ENCODE measurements around the gene MSH5. TPM values are rescaled to one million over a fixed set of nuclear protein-coding genes. Genes with fewer than 3 reads are reported as not detected.

MSH5 gene
- total and polyA plus RNA-seq, 5 donors from 2014 or later: 1.2 to 17.4 (median 1.4) TPM

- Mint-ChIP-seq H3K27me3 (no peaks in the 10 kb centered on the region), H3K4me3 (peak overlapping the region; percentile 97 to 99 (median 98)), H3K4me1 (peaks cover 18 to 89% (median 53%) of the 10 kb centered on the region in 4 donors), H3K36me3 (peaks cover 18% of the 10 kb centered on the region), H3K27ac (peak overlapping the region; percentile 89 to 95 (median 94)), H3K9me3 (no peaks in the 10 kb centered on the region)
- Histone ChIP-seq H3K27me3 (ENCODE audit: control insufficient read depth, insufficient read depth, low read length) (no peaks in the 10 kb centered on the region), H3K27ac (ENCODE audit: insufficient read depth, low read length, poor library complexity, severe bottlenecking) (peak overlapping the region; percentile 91), H3K4me1 (ENCODE audit: control insufficient read depth, insufficient read depth, low read length, poor library complexity, severe bottlenecking) (peaks cover 62% of the 10 kb centered on the region), H3K36me3 (ENCODE audit: control insufficient read depth, insufficient read depth, low read length) (peaks cover 35% of the 10 kb centered on the region), H3K9me3 (ENCODE audit: control insufficient read depth in 2 of 2, low read length in 2 of 2) (no peaks in the 10 kb centered on the region), H3K4me3 (ENCODE audit: low read depth, low read length) (peak overlapping the region; percentile 93)
- ATAC-seq (ENCODE audit: low read depth in 2 of 2): peak; percentile 52 to 66
- peak; percentile 35 to 76 (median 56) for DNase-seq
Measured at GRCh38 chr6:31734821-31735406, 4.9 kb upstream of the MSH5 start.

DNA sequence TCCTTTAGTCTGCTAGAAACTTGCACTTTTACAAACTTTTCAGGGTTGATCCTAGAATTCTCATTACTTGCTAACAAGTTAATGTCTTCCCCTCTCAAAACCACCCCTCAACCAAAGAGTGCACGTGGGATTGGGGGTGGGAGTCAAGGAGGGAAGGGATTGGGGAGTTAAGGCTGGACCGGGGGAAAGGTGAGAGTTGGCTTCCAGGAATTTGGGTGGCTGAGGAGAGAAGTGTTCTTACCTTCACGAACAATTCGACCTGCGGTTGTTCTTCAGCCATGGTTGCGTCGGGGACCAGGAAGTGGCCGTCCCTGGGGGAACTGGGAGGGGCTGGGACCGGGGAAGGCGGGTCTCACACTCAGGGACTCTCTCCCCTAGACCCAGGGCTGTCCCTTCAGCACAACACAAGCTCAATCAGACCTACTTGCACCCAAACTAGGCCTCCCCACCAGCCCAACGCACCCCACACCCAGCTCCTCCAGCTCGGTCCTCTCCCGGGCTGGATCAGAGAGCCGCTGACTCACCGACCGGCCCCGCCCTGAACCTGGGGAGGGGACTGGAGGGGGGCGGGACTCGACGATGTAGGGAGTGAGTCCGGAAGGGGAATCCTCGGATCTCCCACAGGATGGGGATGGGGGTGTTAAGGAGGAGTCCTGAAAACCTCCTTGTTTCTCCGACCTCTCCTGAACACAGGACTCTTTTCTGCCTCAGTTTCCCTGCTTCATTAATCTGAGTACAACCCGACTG is 3.6 kb upstream of the MSH5 start, which contains the start of gene CLIC1:
CLIC1 (minus strand) TSS at position 510 of the 747 bp plus-strand sequence; CDS start at position 280, 230 bp downstream.
- peak within 1 kb of the TSS; percentile 93 for H3K4me3 ChIP-seq (ENCODE audit: low read depth, low read length)
- no peaks in the 10 kb centered on the region for H3K9me3 Mint-ChIP-seq
- peak; percentile 4 to 13 for ATAC-seq (ENCODE audit: low read depth in 2 of 2)

GRCh38 chr6:31736768-31737314 is 3.0 kb upstream of the MSH5 start:
- Mint-ChIP-seq H3K9me3 (no peaks in the 10 kb centered on the region), H3K36me3 (peaks cover 14% of the 10 kb centered on the region), H3K27me3 (no peaks in the 10 kb centered on the region), H3K27ac (peak overlapping the region; percentile 89 to 95 (median 94)), H3K4me1 (peaks cover 18 to 85% (median 50%) of the 10 kb centered on the region in 4 donors), H3K4me3 (peak overlapping the region; percentile 97 to 99 (median 98))
- H3K27ac ChIP-seq (ENCODE audit: insufficient read depth, low read length, poor library complexity, severe bottlenecking): peak overlapping the region; percentile 91
- H3K4me3 ChIP-seq (ENCODE audit: low read depth, low read length): peak overlapping the region; percentile 93
- H3K9me3 ChIP-seq (ENCODE audit: control insufficient read depth in 2 of 2, low read length in 2 of 2): no peaks in the 10 kb centered on the region
- H3K27me3 ChIP-seq (ENCODE audit: control insufficient read depth, insufficient read depth, low read length): no peaks in the 10 kb centered on the region
- ATAC-seq (ENCODE audit: low read depth in 2 of 2) (no peak), DNase-seq (no peak)
- H3K4me1 ChIP-seq (ENCODE audit: control insufficient read depth, insufficient read depth, low read length, poor library complexity, severe bottlenecking): peaks cover 69% of the 10 kb centered on the region
- peaks cover 22% of the 10 kb centered on the region for H3K36me3 ChIP-seq (ENCODE audit: control insufficient read depth, insufficient read depth, low read length)

More for the DNA sequence above, 3.6 kb upstream of the MSH5 start, which contains the start of gene CLIC1:
- Histone ChIP-seq H3K27ac (ENCODE audit: insufficient read depth, low read length, poor library complexity, severe bottlenecking) (peak within 1 kb of the TSS; percentile 91), H3K9me3 (ENCODE audit: control insufficient read depth in 2 of 2, low read length in 2 of 2) (no peaks in the 10 kb centered on the region), H3K4me1 (ENCODE audit: control insufficient read depth, insufficient read depth, low read length, poor library complexity, severe bottlenecking) (peaks cover 69% of the 10 kb centered on the region), H3K36me3 (ENCODE audit: control insufficient read depth, insufficient read depth, low read length) (peaks cover 28% of the 10 kb centered on the region), H3K27me3 (ENCODE audit: control insufficient read depth, insufficient read depth, low read length) (no peaks in the 10 kb centered on the region)
- Mint-ChIP-seq H3K27me3 (no peaks in the 10 kb centered on the region), H3K27ac (peak within 1 kb of the TSS; percentile 89 to 95 (median 94)), H3K4me3 (peak within 1 kb of the TSS; percentile 97 to 99 (median 98)), H3K4me1 (peaks cover 18 to 89% (median 50%) of the 10 kb centered on the region in 4 donors), H3K36me3 (peaks cover 18% of the 10 kb centered on the region)
- DNase-seq: peak; percentile 46 to 78 (median 71)

GRCh38 chr6:31737315-31737990 is 2.4 kb upstream of the MSH5 start:
- ATAC-seq (ENCODE audit: low read depth in 2 of 2): no peak
- H3K9me3 Mint-ChIP-seq: no peaks in the 10 kb centered on the region
- Histone ChIP-seq H3K9me3 (ENCODE audit: control insufficient read depth in 2 of 2, low read length in 2 of 2) (no peaks in the 10 kb centered on the region), H3K27ac (ENCODE audit: insufficient read depth, low read length, poor library complexity, severe bottlenecking) (peak overlapping the region; percentile 91), H3K4me1 (ENCODE audit: control insufficient read depth, insufficient read depth, low read length, poor library complexity, severe bottlenecking) (peaks cover 69% of the 10 kb centered on the region), H3K4me3 (ENCODE audit: low read depth, low read length) (peak overlapping the region; percentile 93), H3K27me3 (ENCODE audit: control insufficient read depth, insufficient read depth, low read length) (no peaks in the 10 kb centered on the region), H3K36me3 (ENCODE audit: control insufficient read depth, insufficient read depth, low read length) (peaks cover 18% of the 10 kb centered on the region)
- no peak for DNase-seq
- H3K27me3 Mint-ChIP-seq: no peaks in the 10 kb centered on the region
- peaks cover 18 to 81% (median 49%) of the 10 kb centered on the region in 4 donors for H3K4me1 Mint-ChIP-seq
- peak overlapping the region; percentile 97 to 99 (median 98) for H3K4me3 Mint-ChIP-seq
- H3K27ac Mint-ChIP-seq: peak overlapping the region; percentile 89 to 95 (median 94)
- peaks cover 9% of the 10 kb centered on the region for H3K36me3 Mint-ChIP-seq

DNA sequence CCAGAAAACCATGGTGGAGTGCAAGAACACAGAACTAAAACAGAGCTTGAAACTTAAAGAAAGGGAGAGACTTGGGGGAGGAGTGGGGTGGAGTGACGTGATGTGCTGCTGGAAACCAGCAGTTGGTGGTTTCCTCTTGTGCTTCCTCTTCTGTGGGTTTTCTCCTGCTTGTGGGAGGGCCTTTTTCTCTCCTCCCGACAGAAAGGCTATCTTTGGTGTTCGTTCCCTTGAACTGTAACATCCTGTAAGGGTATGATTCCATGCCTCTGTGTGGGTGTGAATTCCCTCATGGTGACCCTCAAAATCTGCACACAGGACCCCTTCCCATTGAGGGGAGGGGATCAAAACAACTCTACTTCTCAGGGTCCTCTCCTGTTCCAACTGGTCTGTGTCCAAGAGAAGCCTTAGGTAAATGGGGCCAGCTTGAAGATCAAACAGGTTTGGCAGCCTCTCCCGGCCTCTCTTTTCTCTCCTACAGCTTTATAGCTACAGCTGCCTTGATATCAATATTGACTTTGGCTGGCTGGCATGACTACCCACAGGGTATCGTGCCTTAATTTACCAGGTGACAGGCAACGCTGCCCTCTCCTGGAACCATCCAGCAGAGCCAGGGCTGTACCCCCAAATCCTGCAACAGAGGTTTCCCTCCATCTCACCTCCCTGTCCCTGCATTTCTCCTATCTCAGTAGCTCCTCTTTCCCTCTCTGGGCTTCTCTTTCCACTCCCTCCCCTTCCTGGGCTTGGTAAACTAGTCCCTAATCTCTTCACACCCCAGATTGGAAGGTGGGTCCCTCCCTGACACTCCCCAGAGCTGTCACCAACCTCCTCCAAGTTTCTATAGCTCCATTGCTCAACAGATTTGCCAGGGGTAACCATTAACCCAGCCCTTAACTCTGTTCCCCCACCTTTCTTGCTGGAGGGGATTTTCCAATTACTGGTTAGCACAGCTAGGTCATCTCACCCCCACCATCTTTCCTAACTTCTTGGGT is 1.5 kb upstream of the MSH5 start:
- peak overlapping the region; percentile 89 to 95 (median 94) for H3K27ac Mint-ChIP-seq
- H3K4me1 Mint-ChIP-seq: peaks cover 18 to 77% (median 46%) of the 10 kb centered on the region in 4 donors
- Histone ChIP-seq H3K36me3 (ENCODE audit: control insufficient read depth, insufficient read depth, low read length) (peaks cover 12% of the 10 kb centered on the region), H3K27ac (ENCODE audit: insufficient read depth, low read length, poor library complexity, severe bottlenecking) (peak overlapping the region; percentile 91), H3K4me3 (ENCODE audit: low read depth, low read length) (peak overlapping the region; percentile 80), H3K4me1 (ENCODE audit: control insufficient read depth, insufficient read depth, low read length, poor library complexity, severe bottlenecking) (peaks cover 69% of the 10 kb centered on the region), H3K9me3 (ENCODE audit: control insufficient read depth in 2 of 2, low read length in 2 of 2) (no peaks in the 10 kb centered on the region), H3K27me3 (ENCODE audit: control insufficient read depth, insufficient read depth, low read length) (no peaks in the 10 kb centered on the region)
- ATAC-seq (ENCODE audit: low read depth in 2 of 2): peak in 1 of 2 donors; percentile 26
- H3K36me3 Mint-ChIP-seq: peaks cover 6% of the 10 kb centered on the region
- peak overlapping the region; percentile 97 to 99 (median 98) for H3K4me3 Mint-ChIP-seq
- no peaks in the 10 kb centered on the region for H3K27me3 Mint-ChIP-seq
- peak; percentile 65 to 88 (median 76) for DNase-seq
- no peaks in the 10 kb centered on the region for H3K9me3 Mint-ChIP-seq

DNA sequence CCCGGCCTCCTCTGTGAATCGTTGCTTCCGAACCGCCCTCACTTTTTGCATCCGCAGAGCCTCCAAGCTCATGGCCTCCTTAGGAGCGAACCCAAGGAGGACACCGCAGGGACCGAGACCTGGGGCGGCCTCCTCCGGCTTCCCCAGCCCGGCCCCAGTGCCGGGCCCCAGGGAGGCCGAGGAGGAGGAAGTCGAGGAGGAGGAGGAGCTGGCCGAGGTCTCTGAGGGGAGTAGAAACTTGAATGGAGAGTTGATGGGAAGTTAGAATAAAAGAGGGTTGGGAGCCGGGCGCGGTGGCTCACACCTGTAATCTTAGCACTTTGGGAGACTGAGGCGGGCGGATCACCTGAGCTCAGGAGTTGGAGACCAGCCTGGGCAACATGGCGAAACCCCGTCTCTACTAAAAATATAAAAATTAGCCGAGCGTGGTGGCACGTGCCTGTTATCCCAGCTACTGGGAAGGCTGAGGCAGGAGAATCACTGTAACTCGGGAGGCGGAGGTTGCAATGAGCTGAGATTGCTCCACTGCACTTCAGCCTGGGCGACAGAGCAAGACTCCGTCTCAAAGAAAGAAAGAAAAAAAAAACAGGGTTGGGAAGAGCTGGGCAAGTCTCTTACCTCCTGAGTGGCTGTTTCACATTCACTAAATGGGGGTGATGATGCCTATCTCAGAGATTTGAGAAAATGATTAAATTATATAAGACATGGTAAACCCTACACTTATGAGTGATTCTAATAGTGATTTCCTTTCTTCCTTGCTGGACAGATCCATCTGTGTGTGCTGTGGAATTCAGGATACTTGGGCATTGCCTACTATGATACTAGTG is 805 bp downstream of the MSH5 start:
- peak overlapping the region; percentile 58 to 98 (median 94) for H3K27ac Mint-ChIP-seq
- H3K4me3 Mint-ChIP-seq: peak overlapping the region; percentile 97 to 99 (median 98)
- H3K4me3 ChIP-seq (ENCODE audit: low read depth, low read length): peak overlapping the region; percentile 75
- DNase-seq (no peak), ATAC-seq (ENCODE audit: low read depth in 2 of 2) (no peak)
- peaks cover 18 to 54% (median 38%) of the 10 kb centered on the region in 4 donors for H3K4me1 Mint-ChIP-seq
- H3K27ac ChIP-seq (ENCODE audit: insufficient read depth, low read length, poor library complexity, severe bottlenecking): peak overlapping the region; percentile 91
- no peaks in the 10 kb centered on the region for H3K27me3 ChIP-seq (ENCODE audit: control insufficient read depth, insufficient read depth, low read length)
- no peaks in the 10 kb centered on the region for H3K27me3 Mint-ChIP-seq
- no peaks in the 10 kb centered on the region for H3K9me3 Mint-ChIP-seq
- peaks cover 2% of the 10 kb centered on the region for H3K36me3 ChIP-seq (ENCODE audit: control insufficient read depth, insufficient read depth, low read length)
- peaks cover 48% of the 10 kb centered on the region for H3K4me1 ChIP-seq (ENCODE audit: control insufficient read depth, insufficient read depth, low read length, poor library complexity, severe bottlenecking)
- no peaks in the 10 kb centered on the region for H3K9me3 ChIP-seq (ENCODE audit: control insufficient read depth in 2 of 2, low read length in 2 of 2)
- no peaks in the 10 kb centered on the region for H3K36me3 Mint-ChIP-seq
